PC-9 (cell line): Measurements from ENCODE around the gene USP34. TPM values are rescaled to one million over a fixed set of nuclear protein-coding genes. Genes with fewer than 3 reads are reported as not detected.

Source experiments
- BruUV-seq: library from RNA; stranded (reverse); fragments of 400-500 nt; replicated peaks from 2 replicates; lab custom pipeline; 2021; lab: Mats Ljungman, UMichigan
- CTCF ChIA-PET: fragments of 300-600 bp; sonication (Branson Sonifier 250); formaldehyde crosslinking; loops from one replicate; lab custom pipeline; 2022; ENCODE audit warnings: antibody characterized with exemption; lab: Charles Lee
- POLR2A ChIA-PET: fragments of 300-600 bp; sonication (Branson Sonifier 250); formaldehyde crosslinking; loops from one replicate; lab custom pipeline; 2022; ENCODE audit warnings: antibody characterized with exemption; ENCODE audit not compliant: unreplicated experiment; lab: Charles Lee
- DNase-seq, 2 experiments: peaks; one replicate each; pipeline versions ENCODE4 v3.0.0 to v3.0.0-alpha.2; 2015 to 2022; ENCODE audit warnings: mixed read lengths in 1 of 2
- H2AFZ ChIP-seq: fragments of 200-600 bp; sonication (generic); 2 replicates; pipeline ENCODE4 v1.8.1; 2017; ENCODE audit warnings: antibody characterized with exemption
- H3F3A ChIP-seq: fragments of 200-600 bp; sonication (generic); 2 replicates; pipeline ENCODE4 v1.8.1; 2017; ENCODE audit warnings: antibody characterized with exemption, mild to moderate bottlenecking, low read depth; ENCODE audit not compliant: insufficient read depth
- H3K27ac ChIP-seq: fragments of 200-600 bp; sonication (generic); 2 replicates; pipeline ENCODE4 v1.6.1; 2016; ENCODE audit warnings: mixed run types
- H3K27me3 ChIP-seq: fragments of 200-600 bp; sonication (generic); 2 replicates; pipeline ENCODE4 v1.6.1; 2016; ENCODE audit warnings: low read depth, mixed run types; ENCODE audit not compliant: insufficient read depth
- H3K36me3 ChIP-seq: fragments of 200-600 bp; sonication (generic); 2 replicates; pipeline ENCODE4 v1.6.1; 2016; ENCODE audit warnings: low read depth, mixed run types
- H3K4me1 ChIP-seq: fragments of 200-600 bp; sonication (generic); replicated peaks from 2 replicates; pipeline ENCODE4 v1.6.1; 2016; ENCODE audit warnings: mixed run types; ENCODE audit not compliant: insufficient read depth
- H3K4me2 ChIP-seq: fragments of 200-600 bp; sonication (generic); 2 replicates; pipeline ENCODE4 v1.6.1; 2017; ENCODE audit warnings: mixed run types
- H3K4me3 ChIP-seq: fragments of 200-600 bp; sonication (generic); 2 replicates; pipeline ENCODE4 v1.6.1; 2016; ENCODE audit warnings: mixed run types
- H3K79me2 ChIP-seq: fragments of 200-600 bp; sonication (generic); 2 replicates; pipeline ENCODE4 v1.6.1; 2017; ENCODE audit warnings: low read depth, mixed run types
- H3K9me2 ChIP-seq: fragments of 200-600 bp; sonication (generic); 2 replicates; pipeline ENCODE4 v1.8.1; 2017; ENCODE audit warnings: mild to moderate bottlenecking; ENCODE audit not compliant: insufficient read depth
- H3K9me3 ChIP-seq: fragments of 200-600 bp; sonication (generic); 2 replicates; pipeline ENCODE4 v1.8.1; 2016; ENCODE audit warnings: low read depth; ENCODE audit not compliant: insufficient read depth
- H4K20me1 ChIP-seq: fragments of 200-600 bp; sonication (generic); 2 replicates; pipeline ENCODE4 v1.8.1; 2017; ENCODE audit not compliant: insufficient read depth
- EZH2 ChIP-seq: fragments of 200-600 bp; sonication (generic); IDR thresholded peaks from 2 replicates; pipeline ENCODE4 v1.8.0; 2017; ENCODE audit warnings: antibody characterized with exemption, low read depth
- intact Hi-C: fragments of 100-400 bp; cut with micrococcal nuclease; formaldehyde crosslinking; loops from one replicate; pipeline ENCODE4 v1.10.0; 2022; ENCODE audit not compliant: unreplicated experiment
- total RNA-seq: library from RNA; stranded (reverse); gene quantifications from 2 replicates; pipeline ENCODE4 v1.2.3, GENCODE V29; 2021
- TF ChIP-seq, protein P1 (sequence below): fragments of 200-600 bp; sonication (generic); conservative IDR thresholded peaks from 2 replicates; pipeline ENCODE4 v1.6.1; 2017; ENCODE audit warnings: mixed run types, antibody characterized with exemption, mild to moderate bottlenecking, moderate library complexity

The USP34 gene
- total RNA-seq, 1 experiment from 2014 or later, result 120 TPM

DNA sequence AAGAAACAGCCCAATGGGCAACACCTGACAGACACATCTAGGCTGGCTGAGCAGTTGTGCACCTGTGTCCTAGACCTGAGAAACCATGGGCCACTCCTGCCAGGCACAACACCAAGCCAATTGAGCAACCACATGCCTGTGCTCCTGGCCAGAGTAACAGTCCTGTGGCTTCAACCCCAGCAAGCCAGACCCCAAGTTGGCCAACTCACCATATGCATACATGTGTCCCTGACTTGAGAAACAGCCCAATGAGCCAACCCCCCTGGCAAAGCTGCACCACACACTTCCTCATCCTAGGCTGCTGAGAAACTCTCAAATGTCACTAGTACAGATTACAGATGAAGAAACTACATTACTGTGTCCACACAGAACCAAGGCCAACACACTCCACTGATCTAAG is 36.6 kb downstream of the USP34 start:
- peaks cover 99% of the 10 kb centered on the region for H3K79me2 ChIP-seq
- no peak overlapping the region for H2AFZ ChIP-seq
- H3F3A ChIP-seq, result peaks cover 21% of the 10 kb centered on the region
- no peaks in the 10 kb centered on the region for H3K27me3 ChIP-seq
- H3K36me3 ChIP-seq, result no peaks in the 10 kb centered on the region
- no TSS peak for BruUV-seq
- POLR2A ChIA-PET, result no interaction called here
- no peaks in the 10 kb centered on the region for H3K4me1 ChIP-seq
- intact Hi-C loops, result no loop called here
- H3K9me3 ChIP-seq, result no peaks in the 10 kb centered on the region
- H3K9me2 ChIP-seq, result no peaks in the 10 kb centered on the region
- H3K4me3 ChIP-seq, result no peak overlapping the region
- H3K4me2 ChIP-seq, result no peak overlapping the region
- no peak overlapping the region for H3K27ac ChIP-seq
- no peak for DNase-seq
- TF ChIP-seq, protein P1, sequence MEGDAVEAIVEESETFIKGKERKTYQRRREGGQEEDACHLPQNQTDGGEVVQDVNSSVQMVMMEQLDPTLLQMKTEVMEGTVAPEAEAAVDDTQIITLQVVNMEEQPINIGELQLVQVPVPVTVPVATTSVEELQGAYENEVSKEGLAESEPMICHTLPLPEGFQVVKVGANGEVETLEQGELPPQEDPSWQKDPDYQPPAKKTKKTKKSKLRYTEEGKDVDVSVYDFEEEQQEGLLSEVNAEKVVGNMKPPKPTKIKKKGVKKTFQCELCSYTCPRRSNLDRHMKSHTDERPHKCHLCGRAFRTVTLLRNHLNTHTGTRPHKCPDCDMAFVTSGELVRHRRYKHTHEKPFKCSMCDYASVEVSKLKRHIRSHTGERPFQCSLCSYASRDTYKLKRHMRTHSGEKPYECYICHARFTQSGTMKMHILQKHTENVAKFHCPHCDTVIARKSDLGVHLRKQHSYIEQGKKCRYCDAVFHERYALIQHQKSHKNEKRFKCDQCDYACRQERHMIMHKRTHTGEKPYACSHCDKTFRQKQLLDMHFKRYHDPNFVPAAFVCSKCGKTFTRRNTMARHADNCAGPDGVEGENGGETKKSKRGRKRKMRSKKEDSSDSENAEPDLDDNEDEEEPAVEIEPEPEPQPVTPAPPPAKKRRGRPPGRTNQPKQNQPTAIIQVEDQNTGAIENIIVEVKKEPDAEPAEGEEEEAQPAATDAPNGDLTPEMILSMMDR, result no peak
- no peak for TF ChIP-seq EZH2
- CTCF ChIA-PET, result no interaction called here
- H4K20me1 ChIP-seq, result peaks cover 93% of the 10 kb centered on the region

DNA sequence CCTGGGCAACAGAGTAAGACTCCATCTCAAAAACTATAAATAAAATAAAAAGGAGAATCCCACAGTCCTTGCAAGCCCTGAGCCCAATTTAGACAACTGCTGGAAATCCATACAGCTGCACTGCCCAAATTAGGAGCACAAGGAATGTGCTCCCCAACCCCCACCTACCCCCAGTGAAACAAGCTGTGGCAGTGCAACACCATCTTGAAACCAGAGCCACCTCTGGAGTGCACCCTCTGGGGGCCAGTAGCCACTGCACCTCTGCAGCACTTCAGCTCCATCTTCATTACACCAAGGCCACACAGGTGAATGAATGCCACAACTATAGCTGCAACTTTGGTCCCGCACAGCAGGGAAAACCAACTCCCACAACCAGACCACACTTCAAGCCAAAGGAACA is 37.3 kb downstream of the USP34 start:
- TF ChIP-seq EZH2, result no peak
- TF ChIP-seq, protein P1, result no peak
- Histone ChIP-seq H3K4me2 (no peak overlapping the region), H3K4me3 (no peak overlapping the region), H3K9me3 (no peaks in the 10 kb centered on the region), H3K27ac (no peak overlapping the region), H3F3A (peaks cover 23% of the 10 kb centered on the region), H3K4me1 (no peaks in the 10 kb centered on the region), H3K27me3 (no peaks in the 10 kb centered on the region), H2AFZ (no peak overlapping the region), H4K20me1 (peaks cover 90% of the 10 kb centered on the region), H3K36me3 (no peaks in the 10 kb centered on the region), H3K79me2 (peaks cover 99% of the 10 kb centered on the region), H3K9me2 (no peaks in the 10 kb centered on the region)
- POLR2A ChIA-PET, result no interaction called here
- no TSS peak for BruUV-seq
- intact Hi-C loops, result no loop called here
- DNase-seq, result no peak
- CTCF ChIA-PET, result no interaction called here

DNA sequence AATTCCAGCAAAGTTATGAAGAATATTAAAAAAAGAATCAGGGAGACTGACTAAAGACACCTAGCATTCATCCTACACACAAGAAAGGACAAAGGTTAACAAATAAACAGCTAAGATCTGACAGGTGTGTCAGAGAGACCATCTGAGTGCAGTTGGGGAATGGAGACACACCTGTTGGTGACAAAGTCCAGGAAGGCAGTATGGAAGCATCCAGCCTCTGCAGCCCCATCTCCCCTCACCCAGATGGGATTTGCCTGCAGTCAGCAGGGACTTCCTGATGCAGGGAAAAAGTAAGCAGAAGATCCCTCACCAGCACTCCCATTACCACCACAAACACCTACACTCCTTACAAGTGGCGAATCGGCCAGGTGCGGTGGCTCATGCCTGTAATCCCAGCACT is 37.9 kb downstream of the USP34 start:
- no peak for DNase-seq
- Histone ChIP-seq H3K27ac (no peak overlapping the region), H2AFZ (no peak overlapping the region), H3K27me3 (no peaks in the 10 kb centered on the region), H3K9me3 (no peaks in the 10 kb centered on the region), H3K36me3 (no peaks in the 10 kb centered on the region), H3K4me2 (no peak overlapping the region), H3K4me3 (no peak overlapping the region), H3K4me1 (no peaks in the 10 kb centered on the region), H3K79me2 (peaks cover 99% of the 10 kb centered on the region), H3F3A (peaks cover 23% of the 10 kb centered on the region), H3K9me2 (no peaks in the 10 kb centered on the region), H4K20me1 (peaks cover 90% of the 10 kb centered on the region)
- intact Hi-C loops, result no loop called here
- POLR2A ChIA-PET, result no interaction called here
- no TSS peak for BruUV-seq
- TF ChIP-seq, protein P1, result no peak
- no peak for TF ChIP-seq EZH2
- CTCF ChIA-PET, result interaction anchor here (0.6 kb wide), 1 partner anchor 690 kb away, joined by 3 read pairs; no protein-coding TSS in a partner anchor
